Keratinocyte (primary cell): ENCODE results near the gene TRIM4. TPM values are rescaled to one million over a fixed set of nuclear protein-coding genes. Genes with fewer than 3 reads are reported as not detected.

Source experiments
- DNase-seq: peaks from one replicate; pipeline ENCODE4 v3.0.0-alpha.2; 2011; ENCODE audit warnings: low read depth, missing footprints, low spot score
- FAIRE-seq: peaks from 2 replicates; lab custom pipeline; 2011; peaks lifted over from hg19 to GRCh38; lab: Jason Lieb, UNC
- H2AFZ ChIP-seq: 2 replicates; pipeline ENCODE4 v1.6.0; 2012; ENCODE audit warnings: low read length, control low read depth, inconsistent platforms; ENCODE audit not compliant: control insufficient read depth
- H3K27ac ChIP-seq: 2 replicates; pipeline ENCODE4 v1.5.1; 2011; ENCODE audit warnings: low read length; ENCODE audit not compliant: control insufficient read depth, insufficient read depth
- H3K27me3 ChIP-seq: 3 replicates; pipeline ENCODE4 v1.6.0; 2011; ENCODE audit warnings: low read length; ENCODE audit not compliant: control insufficient read depth, insufficient read depth; ENCODE audit errors: extremely low read depth
- H3K36me3 ChIP-seq, 2 experiments: 2 replicates in 1 of 2; 3 replicates in 1 of 2; pipeline ENCODE4 v1.5.1; 2011; ENCODE audit warnings: low read length in 2 of 2, mild to moderate bottlenecking in 1 of 2; ENCODE audit not compliant: control insufficient read depth in 2 of 2, insufficient read depth in 2 of 2; ENCODE audit errors: extremely low read depth in 1 of 2
- H3K4me1 ChIP-seq: 3 replicates; pipeline ENCODE4 v1.5.1; 2011; ENCODE audit warnings: low read length; ENCODE audit not compliant: control insufficient read depth, insufficient read depth; ENCODE audit errors: extremely low read depth
- H3K4me2 ChIP-seq: 3 replicates; pipeline ENCODE4 v1.6.0; 2011; ENCODE audit warnings: low read depth, low read length; ENCODE audit not compliant: control insufficient read depth, insufficient read depth; ENCODE audit errors: extremely low read depth
- H3K4me3 ChIP-seq, 3 experiments: fragments of 200-600 bp in 1 of 3; sonication (generic) in 1 of 3; 2 replicates in 2 of 3; 3 replicates in 1 of 3; pipeline ENCODE4 v1.5.1; 2011 to 2016; ENCODE audit warnings: low read length in 3 of 3, mild to moderate bottlenecking in 3 of 3, control low read depth in 2 of 3, inconsistent platforms in 1 of 3, low read depth in 1 of 3, mixed read lengths in 1 of 3, mixed run types in 1 of 3, moderate library complexity in 1 of 3; ENCODE audit not compliant: control insufficient read depth in 2 of 3, insufficient read depth in 2 of 3; ENCODE audit errors: extremely low read depth in 1 of 3
- H3K79me2 ChIP-seq: 2 replicates; pipeline ENCODE4 v1.6.0; 2012; ENCODE audit warnings: low read length; ENCODE audit not compliant: control insufficient read depth, insufficient read depth
- H3K9ac ChIP-seq: 3 replicates; pipeline ENCODE4 v1.6.0; 2011; ENCODE audit warnings: low read length; ENCODE audit not compliant: control insufficient read depth, insufficient read depth; ENCODE audit errors: extremely low read depth
- H3K9me1 ChIP-seq: 3 replicates; pipeline ENCODE4 v1.6.0; 2011; ENCODE audit warnings: low read length; ENCODE audit not compliant: control insufficient read depth, insufficient read depth; ENCODE audit errors: extremely low read depth
- H3K9me3 ChIP-seq: 2 replicates; pipeline ENCODE4 v1.5.1; 2012; ENCODE audit warnings: low read depth, low read length; ENCODE audit not compliant: control insufficient read depth
- H4K20me1 ChIP-seq: 3 replicates; pipeline ENCODE4 v1.6.0; 2011; ENCODE audit warnings: low read length; ENCODE audit not compliant: control insufficient read depth, insufficient read depth; ENCODE audit errors: extremely low read depth
- EZH2 ChIP-seq: IDR thresholded peaks from one replicate; pipeline ENCODE4 v1.6.1; 2012; ENCODE audit warnings: inconsistent platforms, mild to moderate bottlenecking, low read length, moderate library complexity
- dilution Hi-C: fragments of 300-500 bp; cut with MboI; formaldehyde crosslinking; loops from one replicate; pipeline ENCODE4 v1.7.0; 2020; ENCODE audit warnings: low sequenced_read_pairs; ENCODE audit not compliant: extremely low pct_ligation_motif_present
- polyA plus RNA-seq, 5 experiments: library from polyadenylated mRNA; depleted of rRNA in 3 of 5; stranded (reverse) in 3 of 5; stranded (forward) in 1 of 5; unstranded in 1 of 5; fragments of >200 nt; gene quantifications; 1 replicate in 1 of 5; 2 replicates in 3 of 5; 3 replicates in 1 of 5; pipeline versions ENCODE4 v1.2.1 to v1.2.3, GENCODE V29; 2011 to 2012; ENCODE audit warnings: missing spikeins in 2 of 5, low read depth in 1 of 5, low replicate concordance in 1 of 5
- TF ChIP-seq, protein P1 (sequence below), 3 experiments: IDR thresholded peaks in 1 of 3; conservative IDR thresholded peaks in 1 of 3; optimal IDR thresholded peaks in 1 of 3; 2 replicates in 2 of 3; 3 replicates in 1 of 3; pipeline versions ENCODE3 to v1.5.1; 2011; ENCODE audit warnings: low read length in 3 of 3, mild to moderate bottlenecking in 3 of 3, moderate library complexity in 2 of 3, control low read depth in 1 of 3, inconsistent platforms in 1 of 3; ENCODE audit not compliant: insufficient read depth in 2 of 3; ENCODE audit errors: extremely low read depth in 1 of 3

Gene TRIM4
- polyA plus RNA-seq, 1 donor (not counting 4 experiments of a cell fraction or from before 2014, with no cell fraction given) = 25.5 TPM

DNA sequence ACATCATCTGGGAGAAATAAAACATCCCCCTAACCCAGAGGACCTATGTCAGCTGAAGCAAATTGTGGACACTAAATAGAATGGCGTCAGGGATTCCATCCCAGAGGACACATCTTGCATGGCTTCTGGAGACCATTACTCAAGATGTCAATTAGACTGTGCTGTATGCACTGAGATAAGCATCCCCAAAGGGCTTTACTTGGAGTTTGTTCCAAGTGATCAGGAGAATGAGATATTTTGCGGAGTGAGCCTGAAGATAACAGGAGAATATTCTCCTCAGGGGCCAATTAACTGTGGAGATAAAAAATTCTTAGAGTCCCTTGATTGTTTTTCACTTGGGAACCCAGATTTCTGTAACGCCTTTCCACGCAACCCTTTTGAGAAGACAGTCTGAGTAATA, 38.0 kb downstream of the TRIM4 start:
- no peak overlapping the region for H2AFZ ChIP-seq
- H3K27ac ChIP-seq = no peak overlapping the region
- no peaks in the 10 kb centered on the region for H4K20me1 ChIP-seq
- no peak overlapping the region for H3K4me2 ChIP-seq
- H3K36me3 ChIP-seq = no peaks in the 10 kb centered on the region
- no peaks in the 10 kb centered on the region for H3K9me3 ChIP-seq
- DNase-seq (no peak), FAIRE-seq (no peak)
- dilution Hi-C loops = no loop called here
- no peaks in the 10 kb centered on the region for H3K9me1 ChIP-seq
- H3K9ac ChIP-seq = no peak overlapping the region
- no peak overlapping the region for H3K4me3 ChIP-seq
- TF ChIP-seq EZH2 = no peak
- TF ChIP-seq, protein P1, sequence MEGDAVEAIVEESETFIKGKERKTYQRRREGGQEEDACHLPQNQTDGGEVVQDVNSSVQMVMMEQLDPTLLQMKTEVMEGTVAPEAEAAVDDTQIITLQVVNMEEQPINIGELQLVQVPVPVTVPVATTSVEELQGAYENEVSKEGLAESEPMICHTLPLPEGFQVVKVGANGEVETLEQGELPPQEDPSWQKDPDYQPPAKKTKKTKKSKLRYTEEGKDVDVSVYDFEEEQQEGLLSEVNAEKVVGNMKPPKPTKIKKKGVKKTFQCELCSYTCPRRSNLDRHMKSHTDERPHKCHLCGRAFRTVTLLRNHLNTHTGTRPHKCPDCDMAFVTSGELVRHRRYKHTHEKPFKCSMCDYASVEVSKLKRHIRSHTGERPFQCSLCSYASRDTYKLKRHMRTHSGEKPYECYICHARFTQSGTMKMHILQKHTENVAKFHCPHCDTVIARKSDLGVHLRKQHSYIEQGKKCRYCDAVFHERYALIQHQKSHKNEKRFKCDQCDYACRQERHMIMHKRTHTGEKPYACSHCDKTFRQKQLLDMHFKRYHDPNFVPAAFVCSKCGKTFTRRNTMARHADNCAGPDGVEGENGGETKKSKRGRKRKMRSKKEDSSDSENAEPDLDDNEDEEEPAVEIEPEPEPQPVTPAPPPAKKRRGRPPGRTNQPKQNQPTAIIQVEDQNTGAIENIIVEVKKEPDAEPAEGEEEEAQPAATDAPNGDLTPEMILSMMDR (optimal IDR thresholded peaks at IDR 0.05 in 1 of 3, IDR thresholded peaks at IDR 0.05 in 1 of 3, conservative IDR thresholded peaks at IDR 0.05 in 1 of 3; ENCODE audit: extremely low read depth in 1 of 3, insufficient read depth in 2 of 3, low read length in 3 of 3) = no peak
- no peaks in the 10 kb centered on the region for H3K27me3 ChIP-seq
- H3K79me2 ChIP-seq = no peaks in the 10 kb centered on the region
- H3K4me1 ChIP-seq = no peaks in the 10 kb centered on the region

DNA sequence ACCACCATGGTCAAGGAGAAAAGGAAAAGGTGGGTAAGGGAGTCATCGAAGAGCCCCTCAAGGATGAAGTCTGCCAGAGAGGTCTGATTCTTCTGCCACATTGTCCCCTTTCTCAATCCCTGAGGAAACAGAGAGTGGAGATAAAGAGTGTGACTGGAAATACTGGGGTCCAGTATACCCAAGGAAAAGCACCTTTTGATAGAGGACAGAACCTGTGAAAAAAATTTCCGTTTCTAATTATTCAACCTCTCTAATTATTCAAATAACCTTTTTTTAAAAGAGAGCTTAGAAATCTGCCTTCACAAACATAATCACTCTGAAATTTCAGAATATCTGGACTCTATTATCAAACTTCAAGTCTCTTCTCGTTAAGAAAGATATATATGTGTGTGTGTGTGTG, 42.4 kb downstream of the TRIM4 start, which contains the start of gene OR2AE1:
Gene OR2AE1, minus strand, starts transcription at position 101 of the 400 bp plus-strand sequence. Its CDS starts 0 bp downstream, at position 101.
- Histone ChIP-seq H3K9me3 (no peaks in the 10 kb centered on the region), H3K9me1 (no peaks in the 10 kb centered on the region), H3K4me2 (no peak within 1 kb of the TSS), H3K9ac (no peak within 1 kb of the TSS), H3K79me2 (no peaks in the 10 kb centered on the region), H3K27ac (no peak within 1 kb of the TSS), H3K4me3 (no peak within 1 kb of the TSS), H3K36me3 (no peaks in the 10 kb centered on the region), H3K27me3 (no peaks in the 10 kb centered on the region), H4K20me1 (no peaks in the 10 kb centered on the region), H2AFZ (no peak within 1 kb of the TSS), H3K4me1 (no peaks in the 10 kb centered on the region)
- TF ChIP-seq, protein P1 (optimal IDR thresholded peaks at IDR 0.05 in 1 of 3, IDR thresholded peaks at IDR 0.05 in 1 of 3, conservative IDR thresholded peaks at IDR 0.05 in 1 of 3; ENCODE audit: extremely low read depth in 1 of 3, insufficient read depth in 2 of 3, low read length in 3 of 3) = no peak
- TF ChIP-seq EZH2 = no peak
- FAIRE-seq (no peak), DNase-seq (no peak)
- dilution Hi-C loops = no loop called here
